Muscle of arm (tissue), 12 donors: Measurements from ENCODE around the gene CDH13. TPM values are rescaled to one million over a fixed set of nuclear protein-coding genes. Genes with fewer than 3 reads are reported as not detected.
A peak's percentile ranks its signal among the peaks of the same experiment; 100 is the strongest.

Source experiments
- DNase-seq: peaks from one replicate; pipeline ENCODE4 v3.0.0-alpha.2; 2013
- polyA plus RNA-seq, 12 donors: library from polyadenylated mRNA; unstranded; fragments of 120-200 nt; gene quantifications; one replicate each; pipeline ENCODE4 v1.2.1, GENCODE V29; 2013; ENCODE audit not compliant: insufficient read length in 12 of 12

CDH13 gene
- polyA plus RNA-seq, 12 donors: 28.8 to 58.8 (median 54.1) TPM; not detected in 1

- DNase-seq: no peak
Measured at GRCh38 chr16:83345846-83346640, 719.3 kb downstream of the CDH13 start.

GRCh38 chr16:83348991-83349390, 722.2 kb downstream of the CDH13 start:
- DNase-seq: no peak

- DNase-seq: no peak
Measured at GRCh38 chr16:83350481-83350880, 723.7 kb downstream of the CDH13 start.

- no peak for DNase-seq
Measured at GRCh38 chr16:83351846-83352245, 725.1 kb downstream of the CDH13 start.

- no peak for DNase-seq
Measured at GRCh38 chr16:83353241-83353640, 726.5 kb downstream of the CDH13 start.

- no peak for DNase-seq
Measured at GRCh38 chr16:83354015-83354414, 727.2 kb downstream of the CDH13 start.

GRCh38 chr16:83355570-83356218, 728.9 kb downstream of the CDH13 start:
- DNase-seq: no peak

GRCh38 chr16:83356266-83356665, 729.5 kb downstream of the CDH13 start:
- peak; percentile 24 for DNase-seq

- no peak for DNase-seq
Measured at GRCh38 chr16:83356986-83357385, 730.2 kb downstream of the CDH13 start.

GRCh38 chr16:83363521-83363920, 736.8 kb downstream of the CDH13 start:
- DNase-seq: no peak

GRCh38 chr16:83365166-83365565, 738.4 kb downstream of the CDH13 start:
- no peak for DNase-seq

GRCh38 chr16:83366228-83366627, 739.5 kb downstream of the CDH13 start:
- DNase-seq: no peak

GRCh38 chr16:83374979-83375378, 748.2 kb downstream of the CDH13 start:
- no peak for DNase-seq

- DNase-seq: no peak
Measured at GRCh38 chr16:83389751-83390150, 763.0 kb downstream of the CDH13 start.

GRCh38 chr16:83390759-83391158, 764.0 kb downstream of the CDH13 start:
- no peak for DNase-seq

GRCh38 chr16:83392743-83393142, 766.0 kb downstream of the CDH13 start:
- DNase-seq: no peak

- no peak for DNase-seq
Measured at GRCh38 chr16:83393196-83393981, 766.6 kb downstream of the CDH13 start.

GRCh38 chr16:83397601-83398291, 771.0 kb downstream of the CDH13 start:
- no peak for DNase-seq

GRCh38 chr16:83400234-83400633, 773.5 kb downstream of the CDH13 start:
- DNase-seq: no peak

GRCh38 chr16:83402160-83402814, 775.5 kb downstream of the CDH13 start:
- DNase-seq: no peak

GRCh38 chr16:83402967-83403366, 776.2 kb downstream of the CDH13 start:
- no peak for DNase-seq
